NOMO-1 treated with DMSO at 0.1 percent for 48 hours (cell line): ENCODE data around the gene APBB2.
A peak's percentile ranks its signal among the peaks of the same experiment; 100 is the strongest.
"Not testable (repeated sequence)": the region's sequence is repeated elsewhere in the genome, so short reads cannot be mapped to it uniquely, and the experiment has no call there.

Experiments
- DNase-seq: peaks from one replicate; lab custom pipeline; 2025; ENCODE audit not compliant: unreplicated experiment; lab: John Stamatoyannopoulos, UW

APBB2 gene

GRCh38 chr4:40952217-40952616 lies 262.1 kb downstream of the APBB2 start:
- DNase-seq: no peak

GRCh38 chr4:40951026-40951425 lies 263.3 kb downstream of the APBB2 start:
- DNase-seq: no peak

GRCh38 chr4:40949358-40950100 lies 264.8 kb downstream of the APBB2 start:
- DNase-seq: no peak

GRCh38 chr4:40948014-40948413 lies 266.3 kb downstream of the APBB2 start:
- DNase-seq: no peak

GRCh38 chr4:40946652-40947051 lies 267.7 kb downstream of the APBB2 start:
- no peak for DNase-seq

GRCh38 chr4:40940756-40941155 lies 273.6 kb downstream of the APBB2 start:
- no peak for DNase-seq

GRCh38 chr4:40940317-40940741 lies 274.0 kb downstream of the APBB2 start:
- DNase-seq: peak; percentile 42

- no peak for DNase-seq
Observed at GRCh38 chr4:40939856-40940255, 274.5 kb downstream of the APBB2 start.

- no peak for DNase-seq
Observed at GRCh38 chr4:40938337-40938736, 276.0 kb downstream of the APBB2 start.

GRCh38 chr4:40937140-40937725 lies 277.1 kb downstream of the APBB2 start:
- DNase-seq: no peak

GRCh38 chr4:40934676-40935075 lies 279.7 kb downstream of the APBB2 start:
- no peak for DNase-seq

GRCh38 chr4:40933272-40934053 lies 280.9 kb downstream of the APBB2 start:
- DNase-seq: no peak

- no peak for DNase-seq
Observed at GRCh38 chr4:40931841-40932240, 282.5 kb downstream of the APBB2 start.

- DNase-seq: no peak
Observed at GRCh38 chr4:40931238-40931637, 283.1 kb downstream of the APBB2 start.

- no peak for DNase-seq
Observed at GRCh38 chr4:40927074-40927473, 287.3 kb downstream of the APBB2 start.

- no peak for DNase-seq
Observed at GRCh38 chr4:40924793-40925117, 289.6 kb downstream of the APBB2 start.

GRCh38 chr4:40924096-40924792 lies 290.1 kb downstream of the APBB2 start:
- DNase-seq: peak; percentile 61

- no peak for DNase-seq
Observed at GRCh38 chr4:40923316-40924095, 290.8 kb downstream of the APBB2 start.

- DNase-seq: not testable (repeated sequence)
Observed at GRCh38 chr4:40919976-40920375, 294.4 kb downstream of the APBB2 start.

- peak; percentile 5 for DNase-seq
Observed at GRCh38 chr4:40918330-40918729, 296.0 kb downstream of the APBB2 start.

GRCh38 chr4:40916880-40917279 lies 297.5 kb downstream of the APBB2 start:
- DNase-seq: peak; percentile 60
